Type B pancreatic cell (in vitro differentiated cells): ENCODE results near the gene PRRT4. TPM values are rescaled to one million over a fixed set of nuclear protein-coding genes. Genes with fewer than 3 reads are reported as not detected.
A peak's percentile ranks its signal among the peaks of the same experiment; 100 is the strongest.

ENCODE experiments used
- DNase-seq: peaks from one replicate; pipeline ENCODE4 v3.0.0; 2021; ENCODE audit warnings: mixed read lengths; ENCODE audit not compliant: unreplicated experiment; ENCODE audit errors: extremely low spot score
- H3K27ac Mint-ChIP-seq: 2 replicates; pipeline ENCODE4 v1.8.0; 2021; ENCODE audit warnings: mild to moderate bottlenecking, mixed read lengths
- H3K27me3 Mint-ChIP-seq: 2 replicates; pipeline ENCODE4 v1.8.0; 2021; ENCODE audit warnings: mixed read lengths
- H3K36me3 Mint-ChIP-seq: 2 replicates; pipeline ENCODE4 v1.8.0; 2021; ENCODE audit warnings: mixed read lengths
- H3K4me1 Mint-ChIP-seq: one replicate; pipeline ENCODE4 v1.8.0; 2021; ENCODE audit warnings: mixed read lengths; ENCODE audit not compliant: unreplicated experiment
- H3K4me3 Mint-ChIP-seq: 2 replicates; pipeline ENCODE4 v1.8.0; 2021; ENCODE audit warnings: mild to moderate bottlenecking, mixed read lengths
- H3K9me3 Mint-ChIP-seq: 2 replicates; pipeline ENCODE4 v1.8.0; 2021; ENCODE audit warnings: mixed read lengths
- CTCF ChIP-seq: fragments of 200-600 bp; sonication (generic); conservative IDR thresholded peaks from 2 replicates; pipeline ENCODE4 v1.5.0; 2021; ENCODE audit warnings: antibody characterized with exemption, mild to moderate bottlenecking
- total RNA-seq: library from RNA; stranded (reverse); gene quantifications from 2 replicates; pipeline ENCODE4 v1.2.1, GENCODE V29; 2021; ENCODE audit warnings: low replicate concordance

The PRRT4 gene
- total RNA-seq, 1 donor from 2014 or later = 7.0 TPM

GRCh38 chr7:128379900-128380479, 18.5 kb upstream of the PRRT4 start:
- peaks cover 19% of the 10 kb centered on the region for H3K4me1 Mint-ChIP-seq
- peak overlapping the region; percentile 1 for H3K4me3 Mint-ChIP-seq
- H3K9me3 Mint-ChIP-seq = no peaks in the 10 kb centered on the region

GRCh38 chr7:128378637-128379036, 17.1 kb upstream of the PRRT4 start:
- no peak for DNase-seq
- Mint-ChIP-seq H3K4me3 (no peak overlapping the region), H3K4me1 (peaks cover 19% of the 10 kb centered on the region), H3K27ac (peak overlapping the region; percentile 48), H3K27me3 (peaks cover 4% of the 10 kb centered on the region), H3K9me3 (peaks cover 4% of the 10 kb centered on the region), H3K36me3 (no peaks in the 10 kb centered on the region)
- no peak for TF ChIP-seq CTCF

More at GRCh38 chr7:128379900-128380479, 18.5 kb upstream of the PRRT4 start:
- Mint-ChIP-seq H3K27ac (peak overlapping the region; percentile 11), H3K36me3 (no peaks in the 10 kb centered on the region), H3K27me3 (no peaks in the 10 kb centered on the region)
- no peak for DNase-seq
- TF ChIP-seq CTCF = no peak

DNA sequence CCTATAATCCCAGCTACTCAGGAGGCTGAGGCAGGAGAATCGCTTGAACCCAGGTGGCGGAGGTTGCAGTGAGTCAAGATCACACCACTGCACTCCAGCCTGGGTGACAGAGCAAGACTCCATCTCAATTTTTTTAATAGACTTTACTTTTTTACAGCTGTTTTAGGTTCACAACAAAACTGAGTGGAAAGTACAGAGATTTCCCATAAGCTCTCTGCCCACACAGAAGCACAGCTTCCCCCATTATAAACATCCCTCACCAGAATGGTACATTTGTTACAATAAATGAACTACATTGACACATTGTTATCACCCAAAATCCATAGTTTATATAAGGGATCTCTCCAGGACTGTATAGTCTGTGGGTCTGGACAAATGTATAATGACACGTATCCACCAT, 14.6 kb upstream of the PRRT4 start:
- Mint-ChIP-seq H3K4me3 (no peak overlapping the region), H3K27ac (no peak overlapping the region), H3K4me1 (peaks cover 15% of the 10 kb centered on the region), H3K36me3 (no peaks in the 10 kb centered on the region), H3K9me3 (peaks cover 4% of the 10 kb centered on the region), H3K27me3 (peaks cover 4% of the 10 kb centered on the region)
- no peak for DNase-seq
- TF ChIP-seq CTCF = no peak

GRCh38 chr7:128374041-128374440, 12.6 kb upstream of the PRRT4 start:
- H3K9me3 Mint-ChIP-seq = peaks cover 4% of the 10 kb centered on the region
- TF ChIP-seq CTCF = no peak
- no peaks in the 10 kb centered on the region for H3K36me3 Mint-ChIP-seq
- H3K4me3 Mint-ChIP-seq = no peak overlapping the region
- H3K27ac Mint-ChIP-seq = no peak overlapping the region
- peaks cover 5% of the 10 kb centered on the region for H3K4me1 Mint-ChIP-seq
- no peak for DNase-seq
- H3K27me3 Mint-ChIP-seq = peaks cover 4% of the 10 kb centered on the region

DNA sequence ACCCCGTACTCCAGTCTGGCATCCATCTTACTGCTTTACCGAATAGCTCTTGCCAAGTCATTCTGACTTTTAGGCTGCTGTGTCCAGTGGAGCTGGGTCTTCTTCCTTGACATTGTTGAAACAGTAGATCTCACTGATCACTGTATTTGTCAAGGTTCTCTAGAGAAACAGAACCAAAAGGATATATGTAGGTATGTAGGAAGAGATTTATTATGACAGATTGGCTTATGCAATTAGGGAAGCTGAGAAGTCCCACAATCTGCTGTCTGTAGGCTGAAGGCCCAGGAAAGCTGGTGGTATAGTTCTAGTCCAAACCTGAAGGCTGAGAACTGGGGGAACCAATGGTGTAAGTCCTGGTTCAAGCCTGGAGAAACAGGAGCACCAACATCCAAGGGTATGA, 12.1 kb upstream of the PRRT4 start:
- no peak overlapping the region for H3K27ac Mint-ChIP-seq
- peaks cover 1% of the 10 kb centered on the region for H3K4me1 Mint-ChIP-seq
- no peaks in the 10 kb centered on the region for H3K36me3 Mint-ChIP-seq
- no peak overlapping the region for H3K4me3 Mint-ChIP-seq
- peaks cover 4% of the 10 kb centered on the region for H3K27me3 Mint-ChIP-seq
- no peak for TF ChIP-seq CTCF
- peaks cover 4% of the 10 kb centered on the region for H3K9me3 Mint-ChIP-seq
- DNase-seq = no peak

DNA sequence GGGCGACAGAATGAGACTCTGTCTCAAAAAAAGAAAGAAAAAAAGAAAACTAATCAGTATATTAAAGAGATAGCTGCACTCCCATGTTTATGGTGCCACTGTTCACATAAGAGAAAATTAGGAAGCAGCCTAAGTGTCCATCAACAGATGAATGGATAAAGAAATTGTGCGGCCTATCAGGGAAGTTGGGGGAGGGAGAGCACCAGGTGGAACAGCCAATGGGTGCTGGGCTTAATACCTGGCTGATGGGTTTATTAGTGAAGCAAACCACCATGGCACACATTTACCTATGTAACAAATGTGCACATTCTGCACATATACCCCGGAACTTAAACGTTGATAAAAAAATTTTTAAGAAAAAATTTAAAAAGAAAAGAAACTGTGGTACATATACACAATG, 9.0 kb upstream of the PRRT4 start:
- no peak overlapping the region for H3K27ac Mint-ChIP-seq
- no peak overlapping the region for H3K4me3 Mint-ChIP-seq
- H3K36me3 Mint-ChIP-seq = no peaks in the 10 kb centered on the region
- no peaks in the 10 kb centered on the region for H3K4me1 Mint-ChIP-seq
- H3K27me3 Mint-ChIP-seq = peaks cover 26% of the 10 kb centered on the region
- H3K9me3 Mint-ChIP-seq = peaks cover 4% of the 10 kb centered on the region
- TF ChIP-seq CTCF = no peak
- no peak for DNase-seq
